ENCODE measurements around the gene VGLL4.

GRCh38 chr3:11556851-11557644 is 86.7 kb downstream of the VGLL4 start:
- TF ChIP-seq, protein P1, sequence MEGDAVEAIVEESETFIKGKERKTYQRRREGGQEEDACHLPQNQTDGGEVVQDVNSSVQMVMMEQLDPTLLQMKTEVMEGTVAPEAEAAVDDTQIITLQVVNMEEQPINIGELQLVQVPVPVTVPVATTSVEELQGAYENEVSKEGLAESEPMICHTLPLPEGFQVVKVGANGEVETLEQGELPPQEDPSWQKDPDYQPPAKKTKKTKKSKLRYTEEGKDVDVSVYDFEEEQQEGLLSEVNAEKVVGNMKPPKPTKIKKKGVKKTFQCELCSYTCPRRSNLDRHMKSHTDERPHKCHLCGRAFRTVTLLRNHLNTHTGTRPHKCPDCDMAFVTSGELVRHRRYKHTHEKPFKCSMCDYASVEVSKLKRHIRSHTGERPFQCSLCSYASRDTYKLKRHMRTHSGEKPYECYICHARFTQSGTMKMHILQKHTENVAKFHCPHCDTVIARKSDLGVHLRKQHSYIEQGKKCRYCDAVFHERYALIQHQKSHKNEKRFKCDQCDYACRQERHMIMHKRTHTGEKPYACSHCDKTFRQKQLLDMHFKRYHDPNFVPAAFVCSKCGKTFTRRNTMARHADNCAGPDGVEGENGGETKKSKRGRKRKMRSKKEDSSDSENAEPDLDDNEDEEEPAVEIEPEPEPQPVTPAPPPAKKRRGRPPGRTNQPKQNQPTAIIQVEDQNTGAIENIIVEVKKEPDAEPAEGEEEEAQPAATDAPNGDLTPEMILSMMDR (IDR thresholded peaks at IDR 0.05), result no peak
- no peak for TF ChIP-seq EZH2phosphoT487 (IDR thresholded peaks at IDR 0.05)

All from neural progenitor cell (in vitro differentiated cells).